Activated B cell treated with CpG ODN at 0.5 μM for 24 hours (primary cell): ENCODE data around the gene ST6GALNAC3. TPM values are rescaled to one million over a fixed set of nuclear protein-coding genes. Genes with fewer than 3 reads are reported as not detected.

Experiments
- ATAC-seq: fragments of 200-7000 bp; cut with Tn5 transposase; one replicate; pipeline ENCODE4 v1.10.0; 2021; ENCODE audit warnings: low read depth, mild to moderate bottlenecking, moderate library complexity
- CTCF ChIA-PET: fragments of 350-600 bp; sonication (Branson Sonifier 250); formaldehyde crosslinking; loops from one replicate; lab custom pipeline; 2021; ENCODE audit warnings: antibody characterized with exemption; lab: Charles Lee
- POLR2A ChIA-PET: fragments of 350-600 bp; sonication (Branson Sonifier 250); formaldehyde crosslinking; loops from one replicate; lab custom pipeline; 2021; ENCODE audit warnings: antibody characterized with exemption; lab: Charles Lee
- DNase-seq: peaks from one replicate; pipeline ENCODE4 v3.0.0; 2022
- H3K27ac Mint-ChIP-seq: one replicate; pipeline ENCODE4 v1.8.0; 2020; ENCODE audit warnings: mixed read lengths
- H3K27me3 Mint-ChIP-seq: one replicate; pipeline ENCODE4 v1.8.0; 2021; ENCODE audit warnings: mixed read lengths
- H3K36me3 Mint-ChIP-seq: one replicate; pipeline ENCODE4 v1.8.0; 2021; ENCODE audit warnings: low read depth, mixed read lengths
- H3K4me1 Mint-ChIP-seq: one replicate; pipeline ENCODE4 v1.8.0; 2021; ENCODE audit warnings: mixed read lengths
- H3K4me3 Mint-ChIP-seq: one replicate; pipeline ENCODE4 v1.8.0; 2020; ENCODE audit warnings: mild to moderate bottlenecking, mixed read lengths
- H3K9me3 Mint-ChIP-seq: one replicate; pipeline ENCODE4 v1.8.0; 2020; ENCODE audit warnings: mixed read lengths
- CTCF ChIP-seq: fragments of 200-600 bp; IDR thresholded peaks from one replicate; pipeline ENCODE4 v1.8.0; 2022; ENCODE audit warnings: antibody characterized with exemption, mild to moderate bottlenecking
- intact Hi-C: fragments of 100-400 bp; cut with micrococcal nuclease; formaldehyde crosslinking; loops from one replicate; pipeline ENCODE4 v1.15.1; 2024
- total RNA-seq: library from RNA; stranded (reverse); gene quantifications from 2 replicates; pipeline ENCODE4 v1.2.3, GENCODE V29; 2022

The ST6GALNAC3 gene
- total RNA-seq, 1 donor from 2014 or later = 12.6 TPM

- no peak for DNase-seq
- CTCF ChIA-PET = no interaction called here
- Mint-ChIP-seq H3K9me3 (no peaks in the 10 kb centered on the region), H3K27ac (no peak overlapping the region), H3K4me1 (peaks cover 6% of the 10 kb centered on the region), H3K36me3 (no peaks in the 10 kb centered on the region), H3K27me3 (no peaks in the 10 kb centered on the region), H3K4me3 (no peak overlapping the region)
- no peak for ATAC-seq
- TF ChIP-seq CTCF = no peak
- intact Hi-C loops = no loop called here
- POLR2A ChIA-PET = no interaction called here
Observed at GRCh38 chr1:76179219-76179698, 104.7 kb downstream of the ST6GALNAC3 start.

- ChIA-PET POLR2A (no interaction called here), CTCF (no interaction called here)
- Mint-ChIP-seq H3K9me3 (no peaks in the 10 kb centered on the region), H3K4me1 (no peaks in the 10 kb centered on the region), H3K27me3 (peaks cover 8% of the 10 kb centered on the region), H3K27ac (no peak overlapping the region), H3K36me3 (no peaks in the 10 kb centered on the region), H3K4me3 (no peak overlapping the region)
- DNase-seq (no peak), ATAC-seq (no peak)
- intact Hi-C loops = no loop called here
- no peak for TF ChIP-seq CTCF
Observed at GRCh38 chr1:76185207-76185606, 110.7 kb downstream of the ST6GALNAC3 start.

DNA sequence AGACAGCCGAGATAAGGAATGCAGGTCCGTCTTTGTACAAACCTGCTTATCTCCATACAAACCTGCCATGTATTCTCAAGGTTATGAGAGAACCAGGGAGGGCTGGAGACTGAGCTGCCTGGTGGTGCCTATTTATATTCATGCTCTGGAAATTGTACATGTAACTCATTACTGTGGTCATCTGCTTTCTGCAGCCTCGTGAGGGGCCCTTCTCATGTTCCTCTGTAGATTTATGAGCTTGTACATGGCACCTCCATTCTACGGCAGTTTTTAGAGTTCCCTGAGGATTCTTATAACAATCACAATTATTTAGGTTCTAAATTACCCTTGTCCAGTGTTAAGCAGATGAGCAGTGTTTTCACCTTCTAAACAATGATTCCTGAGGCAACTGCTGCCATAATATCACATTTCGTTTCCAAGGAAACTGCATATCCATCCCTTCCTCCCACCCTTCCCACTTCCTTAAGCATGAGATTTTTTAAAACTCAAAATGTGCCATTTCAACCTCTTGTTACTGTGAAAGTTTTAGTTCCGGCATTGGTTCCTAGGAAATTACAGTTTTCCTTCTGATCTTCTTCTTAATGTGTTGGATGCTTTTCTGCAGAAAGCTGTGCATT is 112.1 kb downstream of the ST6GALNAC3 start:
- no peak for TF ChIP-seq CTCF
- H3K4me3 Mint-ChIP-seq = no peak overlapping the region

GRCh38 chr1:76187436-76187835 is 112.9 kb downstream of the ST6GALNAC3 start:
- H3K4me1 Mint-ChIP-seq = peaks cover 15% of the 10 kb centered on the region
- no peak overlapping the region for H3K27ac Mint-ChIP-seq
- no peak overlapping the region for H3K4me3 Mint-ChIP-seq
- DNase-seq (no peak), ATAC-seq (no peak)
- H3K9me3 Mint-ChIP-seq = no peaks in the 10 kb centered on the region
- CTCF ChIA-PET = no interaction called here
- intact Hi-C loops = no loop called here
- H3K27me3 Mint-ChIP-seq = peaks cover 12% of the 10 kb centered on the region
- TF ChIP-seq CTCF = no peak
- POLR2A ChIA-PET = no interaction called here
- H3K36me3 Mint-ChIP-seq = no peaks in the 10 kb centered on the region

More for the DNA sequence above, 112.1 kb downstream of the ST6GALNAC3 start:
- no peak for DNase-seq
- Mint-ChIP-seq H3K4me1 (peaks cover 13% of the 10 kb centered on the region), H3K27ac (no peak overlapping the region), H3K27me3 (peaks cover 11% of the 10 kb centered on the region), H3K36me3 (no peaks in the 10 kb centered on the region), H3K9me3 (no peaks in the 10 kb centered on the region)
- ATAC-seq = no peak
- CTCF ChIA-PET = interaction anchor here (0.6 kb wide), 1 partner anchor 288 kb away, joined by 3 read pairs; no protein-coding TSS in a partner anchor
- intact Hi-C loops = no loop called here
- POLR2A ChIA-PET = no interaction called here

- H3K27me3 Mint-ChIP-seq = peaks cover 12% of the 10 kb centered on the region
- H3K4me3 Mint-ChIP-seq = no peak overlapping the region
- H3K4me1 Mint-ChIP-seq = peaks cover 15% of the 10 kb centered on the region
- H3K36me3 Mint-ChIP-seq = no peaks in the 10 kb centered on the region
- H3K9me3 Mint-ChIP-seq = no peaks in the 10 kb centered on the region
- ATAC-seq = no peak
- no peak for TF ChIP-seq CTCF
- intact Hi-C loops = no loop called here
- ChIA-PET CTCF (no interaction called here), POLR2A (no interaction called here)
- DNase-seq = no peak
- H3K27ac Mint-ChIP-seq = no peak overlapping the region
Observed at GRCh38 chr1:76189310-76189709, 114.8 kb downstream of the ST6GALNAC3 start.
